Cardiac muscle cell (in vitro differentiated cells and primary cell): ENCODE results near the gene STYXL2. TPM values are rescaled to one million over a fixed set of nuclear protein-coding genes. Genes with fewer than 3 reads are reported as not detected.

Source experiments
- DNase-seq, 2 donors: peaks; one replicate each; pipeline versions ENCODE4 v3.0.0 to v3.0.0-alpha.2; 2010 to 2017; ENCODE audit warnings: low read depth in 1 of 2, low spot score in 1 of 2
- H3K27ac ChIP-seq: fragments of 200-600 bp; sonication (generic); 2 replicates; pipeline ENCODE4 v1.5.1; 2016
- H3K27me3 ChIP-seq: fragments of 200-600 bp; sonication (generic); 2 replicates; pipeline ENCODE4 v1.6.0; 2016; ENCODE audit warnings: control low read depth
- H3K36me3 ChIP-seq: fragments of 200-600 bp; sonication (generic); 2 replicates; pipeline ENCODE4 v1.5.1; 2016; ENCODE audit warnings: control low read depth
- H3K4me1 ChIP-seq: fragments of 200-600 bp; sonication (generic); 2 replicates; pipeline ENCODE4 v1.8.1; 2017; ENCODE audit warnings: low read depth, mild to moderate bottlenecking, mixed run types
- H3K4me3 ChIP-seq: fragments of 200-600 bp; sonication (generic); 2 replicates; pipeline ENCODE4 v1.5.1; 2016; ENCODE audit warnings: mild to moderate bottlenecking
- H3K9me3 ChIP-seq: fragments of 200-600 bp; sonication (generic); 2 replicates; pipeline ENCODE4 v1.5.1; 2017; ENCODE audit warnings: low read depth, mild to moderate bottlenecking, control low read depth
- polyA plus RNA-seq: library from polyadenylated mRNA; unstranded; fragments of >200 nt; fragmentation: Nextera tagmentation; extraction: Ambion mirVana; gene quantifications from 2 replicates; pipeline ENCODE4 v1.2.1, GENCODE V29; 2016
- total RNA-seq: library from RNA; depleted of rRNA; stranded (reverse); fragments of >200 nt; gene quantifications from 2 replicates; pipeline ENCODE4 v1.2.3, GENCODE V29; 2016
- TF ChIP-seq, protein P1 (sequence below): IDR thresholded peaks from 2 replicates; pipeline ENCODE4 v1.5.1; 2012; ENCODE audit warnings: low read depth, mild to moderate bottlenecking, low read length

STYXL2 gene
- total and polyA plus RNA-seq, 2 experiments from 2014 or later: 43.0 to 52.1 TPM

DNA sequence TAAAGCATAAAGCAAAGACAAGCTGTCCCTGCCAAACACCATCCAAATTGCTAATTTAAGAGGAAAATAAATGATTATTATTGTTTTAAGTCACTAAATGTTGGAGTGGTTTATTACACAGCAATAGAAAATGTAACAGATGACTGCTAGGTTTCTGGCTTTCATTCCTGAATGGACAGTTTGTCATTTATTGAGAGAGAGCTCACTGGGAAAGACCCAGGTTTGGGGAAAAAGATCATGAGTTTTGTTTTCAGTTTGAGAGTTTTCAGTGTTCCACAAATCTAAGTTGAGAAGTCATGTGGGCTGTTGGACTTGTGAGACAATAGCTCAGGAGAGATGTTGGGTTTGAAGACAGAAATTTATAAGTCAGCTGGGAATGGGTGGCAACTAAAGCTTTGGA, 9.1 kb upstream of the STYXL2 start:
- H3K4me1 ChIP-seq: peaks cover 12% of the 10 kb centered on the region
- DNase-seq: no peak
- TF ChIP-seq, protein P1, sequence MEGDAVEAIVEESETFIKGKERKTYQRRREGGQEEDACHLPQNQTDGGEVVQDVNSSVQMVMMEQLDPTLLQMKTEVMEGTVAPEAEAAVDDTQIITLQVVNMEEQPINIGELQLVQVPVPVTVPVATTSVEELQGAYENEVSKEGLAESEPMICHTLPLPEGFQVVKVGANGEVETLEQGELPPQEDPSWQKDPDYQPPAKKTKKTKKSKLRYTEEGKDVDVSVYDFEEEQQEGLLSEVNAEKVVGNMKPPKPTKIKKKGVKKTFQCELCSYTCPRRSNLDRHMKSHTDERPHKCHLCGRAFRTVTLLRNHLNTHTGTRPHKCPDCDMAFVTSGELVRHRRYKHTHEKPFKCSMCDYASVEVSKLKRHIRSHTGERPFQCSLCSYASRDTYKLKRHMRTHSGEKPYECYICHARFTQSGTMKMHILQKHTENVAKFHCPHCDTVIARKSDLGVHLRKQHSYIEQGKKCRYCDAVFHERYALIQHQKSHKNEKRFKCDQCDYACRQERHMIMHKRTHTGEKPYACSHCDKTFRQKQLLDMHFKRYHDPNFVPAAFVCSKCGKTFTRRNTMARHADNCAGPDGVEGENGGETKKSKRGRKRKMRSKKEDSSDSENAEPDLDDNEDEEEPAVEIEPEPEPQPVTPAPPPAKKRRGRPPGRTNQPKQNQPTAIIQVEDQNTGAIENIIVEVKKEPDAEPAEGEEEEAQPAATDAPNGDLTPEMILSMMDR: no peak
- H3K4me3 ChIP-seq: no peak overlapping the region
- no peaks in the 10 kb centered on the region for H3K9me3 ChIP-seq
- no peak overlapping the region for H3K27ac ChIP-seq
- no peaks in the 10 kb centered on the region for H3K36me3 ChIP-seq
- no peaks in the 10 kb centered on the region for H3K27me3 ChIP-seq

GRCh38 chr1:167086033-167086432, 7.8 kb upstream of the STYXL2 start:
- DNase-seq: no peak
- peaks cover 12% of the 10 kb centered on the region for H3K4me1 ChIP-seq
- TF ChIP-seq, protein P1: no peak

GRCh38 chr1:167086768-167087167, 7.1 kb upstream of the STYXL2 start:
- Histone ChIP-seq H3K4me1 (peaks cover 12% of the 10 kb centered on the region), H3K9me3 (no peaks in the 10 kb centered on the region), H3K36me3 (no peaks in the 10 kb centered on the region), H3K27me3 (no peaks in the 10 kb centered on the region), H3K4me3 (no peak overlapping the region), H3K27ac (no peak overlapping the region)
- no peak for DNase-seq
- TF ChIP-seq, protein P1: no peak

More at GRCh38 chr1:167086033-167086432, 7.8 kb upstream of the STYXL2 start:
- Histone ChIP-seq H3K27me3 (no peaks in the 10 kb centered on the region), H3K36me3 (no peaks in the 10 kb centered on the region), H3K4me3 (no peak overlapping the region), H3K9me3 (no peaks in the 10 kb centered on the region), H3K27ac (no peak overlapping the region)

GRCh38 chr1:167088746-167089417, 5.0 kb upstream of the STYXL2 start:
- H3K4me3 ChIP-seq: no peak overlapping the region
- TF ChIP-seq, protein P1: no peak

DNA sequence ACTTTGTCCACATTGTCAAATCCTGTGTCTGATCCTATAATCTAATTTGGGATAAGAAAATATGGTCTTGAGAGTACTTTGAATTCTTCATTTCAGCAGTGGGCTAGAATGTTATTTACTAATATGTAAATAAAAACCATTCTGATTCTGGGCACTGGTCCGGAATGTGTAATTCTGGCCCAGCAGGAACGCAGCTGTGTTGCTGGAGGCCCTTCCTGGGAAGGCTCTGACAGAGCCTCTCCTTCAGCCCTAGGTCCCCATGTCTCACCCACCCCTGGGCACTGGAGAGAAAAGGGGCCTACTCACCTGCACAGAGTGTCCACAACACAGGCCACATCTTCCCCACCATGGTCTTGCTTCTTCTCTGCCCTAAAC, 3.9 kb upstream of the STYXL2 start:
- TF ChIP-seq, protein P1: no peak
- DNase-seq: no peak
- no peaks in the 10 kb centered on the region for H3K36me3 ChIP-seq
- no peak overlapping the region for H3K4me3 ChIP-seq
- H3K9me3 ChIP-seq: no peaks in the 10 kb centered on the region
- H3K4me1 ChIP-seq: peaks cover 25% of the 10 kb centered on the region
- H3K27me3 ChIP-seq: no peaks in the 10 kb centered on the region
- H3K27ac ChIP-seq: no peak overlapping the region

More at GRCh38 chr1:167088746-167089417, 5.0 kb upstream of the STYXL2 start:
- DNase-seq: no peak
- Histone ChIP-seq H3K27ac (no peak overlapping the region), H3K36me3 (no peaks in the 10 kb centered on the region), H3K9me3 (no peaks in the 10 kb centered on the region), H3K4me1 (peaks cover 18% of the 10 kb centered on the region), H3K27me3 (no peaks in the 10 kb centered on the region)
